Ishikawa (cell line): Measurements from ENCODE around the gene TTPAL.

Experiments used
- CEBPB ChIP-seq: IDR thresholded peaks from 2 replicates; pipeline ENCODE4 v1.6.1; 2012
- CREB1 ChIP-seq: IDR thresholded peaks from 2 replicates; pipeline ENCODE4 v1.6.1; 2012; ENCODE audit warnings: low read depth
- EGR1 ChIP-seq: IDR thresholded peaks from 2 replicates; pipeline ENCODE4 v1.6.1; 2012
- EP300 ChIP-seq: IDR thresholded peaks from 2 replicates; pipeline ENCODE4 v1.6.1; 2012; ENCODE audit warnings: borderline replicate concordance
- FOXM1 ChIP-seq: IDR thresholded peaks from 2 replicates; pipeline ENCODE4 v1.6.1; 2012; ENCODE audit warnings: low read depth, borderline replicate concordance
- NFIC ChIP-seq: IDR thresholded peaks from 2 replicates; pipeline ENCODE4 v1.6.1; 2012
- RAD21 ChIP-seq: IDR thresholded peaks from 2 replicates; pipeline ENCODE4 v1.6.1; 2012; ENCODE audit warnings: low read depth
- TAF1 ChIP-seq: IDR thresholded peaks from 2 replicates; pipeline ENCODE4 v1.6.1; 2012; ENCODE audit warnings: low read depth, mild to moderate bottlenecking
- TCF12 ChIP-seq: IDR thresholded peaks from 2 replicates; pipeline ENCODE4 v1.6.1; 2012; ENCODE audit warnings: low read depth
- TEAD4 ChIP-seq: IDR thresholded peaks from 2 replicates; pipeline ENCODE4 v1.6.1; 2012
- YY1 ChIP-seq: IDR thresholded peaks from 2 replicates; pipeline ENCODE4 v1.6.1; 2012; ENCODE audit warnings: low read depth
- ZBTB7A ChIP-seq: IDR thresholded peaks from 2 replicates; pipeline ENCODE4 v1.6.1; 2012; ENCODE audit warnings: low read depth
- TF ChIP-seq, protein P1 (sequence below): IDR thresholded peaks from 2 replicates; pipeline ENCODE4 v1.6.1; 2012
- TF ChIP-seq, protein P2 (sequence below): IDR thresholded peaks from 2 replicates; pipeline ENCODE4 v1.6.1; 2012
- TF ChIP-seq, protein P3 (sequence below): IDR thresholded peaks from 2 replicates; pipeline ENCODE4 v1.6.1; 2012; ENCODE audit warnings: low read depth, mild to moderate bottlenecking

TTPAL gene

DNA sequence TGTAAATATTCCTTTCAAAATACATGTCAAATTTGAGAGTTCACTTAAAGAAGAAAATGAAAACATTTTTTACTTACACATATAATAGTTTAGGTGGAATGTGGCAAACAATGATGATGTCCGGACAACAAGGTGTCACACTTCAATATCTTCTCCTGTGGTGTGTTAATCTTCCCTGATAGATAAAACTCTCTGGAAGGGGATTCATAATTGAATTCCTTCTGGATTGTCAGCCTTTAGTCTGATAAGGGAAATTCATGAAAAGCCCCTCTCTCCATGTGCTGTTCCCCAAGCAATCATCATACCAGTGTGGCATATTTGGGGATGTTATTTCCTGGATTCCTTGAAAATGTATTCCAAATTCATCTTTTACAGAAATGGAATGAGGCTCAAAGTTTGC lies 47.2 kb downstream of the TTPAL start:
- TF ChIP-seq NFIC, result no peak
- TF ChIP-seq, protein P1, sequence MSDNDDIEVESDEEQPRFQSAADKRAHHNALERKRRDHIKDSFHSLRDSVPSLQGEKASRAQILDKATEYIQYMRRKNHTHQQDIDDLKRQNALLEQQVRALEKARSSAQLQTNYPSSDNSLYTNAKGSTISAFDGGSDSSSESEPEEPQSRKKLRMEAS, result no peak
- TF ChIP-seq EP300, result no peak
- TF ChIP-seq TAF1, result no peak
- TF ChIP-seq, protein P2, sequence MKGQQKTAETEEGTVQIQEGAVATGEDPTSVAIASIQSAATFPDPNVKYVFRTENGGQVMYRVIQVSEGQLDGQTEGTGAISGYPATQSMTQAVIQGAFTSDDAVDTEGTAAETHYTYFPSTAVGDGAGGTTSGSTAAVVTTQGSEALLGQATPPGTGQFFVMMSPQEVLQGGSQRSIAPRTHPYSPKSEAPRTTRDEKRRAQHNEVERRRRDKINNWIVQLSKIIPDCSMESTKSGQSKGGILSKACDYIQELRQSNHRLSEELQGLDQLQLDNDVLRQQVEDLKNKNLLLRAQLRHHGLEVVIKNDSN, result no peak
- TF ChIP-seq CEBPB, result no peak
- no peak for TF ChIP-seq TEAD4
- no peak for TF ChIP-seq EGR1
- TF ChIP-seq RAD21, result no peak
- TF ChIP-seq TCF12, result no peak
- no peak for TF ChIP-seq CREB1
- TF ChIP-seq FOXM1, result no peak
- TF ChIP-seq, protein P3, sequence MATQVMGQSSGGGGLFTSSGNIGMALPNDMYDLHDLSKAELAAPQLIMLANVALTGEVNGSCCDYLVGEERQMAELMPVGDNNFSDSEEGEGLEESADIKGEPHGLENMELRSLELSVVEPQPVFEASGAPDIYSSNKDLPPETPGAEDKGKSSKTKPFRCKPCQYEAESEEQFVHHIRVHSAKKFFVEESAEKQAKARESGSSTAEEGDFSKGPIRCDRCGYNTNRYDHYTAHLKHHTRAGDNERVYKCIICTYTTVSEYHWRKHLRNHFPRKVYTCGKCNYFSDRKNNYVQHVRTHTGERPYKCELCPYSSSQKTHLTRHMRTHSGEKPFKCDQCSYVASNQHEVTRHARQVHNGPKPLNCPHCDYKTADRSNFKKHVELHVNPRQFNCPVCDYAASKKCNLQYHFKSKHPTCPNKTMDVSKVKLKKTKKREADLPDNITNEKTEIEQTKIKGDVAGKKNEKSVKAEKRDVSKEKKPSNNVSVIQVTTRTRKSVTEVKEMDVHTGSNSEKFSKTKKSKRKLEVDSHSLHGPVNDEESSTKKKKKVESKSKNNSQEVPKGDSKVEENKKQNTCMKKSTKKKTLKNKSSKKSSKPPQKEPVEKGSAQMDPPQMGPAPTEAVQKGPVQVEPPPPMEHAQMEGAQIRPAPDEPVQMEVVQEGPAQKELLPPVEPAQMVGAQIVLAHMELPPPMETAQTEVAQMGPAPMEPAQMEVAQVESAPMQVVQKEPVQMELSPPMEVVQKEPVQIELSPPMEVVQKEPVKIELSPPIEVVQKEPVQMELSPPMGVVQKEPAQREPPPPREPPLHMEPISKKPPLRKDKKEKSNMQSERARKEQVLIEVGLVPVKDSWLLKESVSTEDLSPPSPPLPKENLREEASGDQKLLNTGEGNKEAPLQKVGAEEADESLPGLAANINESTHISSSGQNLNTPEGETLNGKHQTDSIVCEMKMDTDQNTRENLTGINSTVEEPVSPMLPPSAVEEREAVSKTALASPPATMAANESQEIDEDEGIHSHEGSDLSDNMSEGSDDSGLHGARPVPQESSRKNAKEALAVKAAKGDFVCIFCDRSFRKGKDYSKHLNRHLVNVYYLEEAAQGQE, result no peak
- TF ChIP-seq YY1, result no peak
- TF ChIP-seq ZBTB7A, result no peak

DNA sequence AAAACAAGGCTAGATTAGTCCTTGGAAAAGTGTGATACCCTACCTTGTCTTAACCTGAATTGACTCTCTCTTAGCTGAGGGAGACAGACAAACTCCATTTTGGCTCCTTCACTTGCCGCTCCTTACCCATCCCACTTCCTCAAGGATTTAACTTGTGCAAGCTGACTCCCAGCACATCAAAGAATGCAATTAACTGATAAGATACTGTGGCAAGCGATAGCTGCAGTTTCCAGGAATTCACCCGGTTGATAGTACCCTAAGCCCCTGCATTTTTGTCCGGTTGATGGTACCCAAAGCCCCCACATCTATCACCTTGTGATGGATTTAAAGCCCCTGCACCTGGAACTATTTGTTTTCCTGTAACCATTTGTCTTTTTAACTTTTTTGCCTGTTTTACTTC lies 48.1 kb downstream of the TTPAL start:
- TF ChIP-seq CREB1, result no peak
- TF ChIP-seq EP300, result no peak
- TF ChIP-seq TCF12, result no peak
- no peak for TF ChIP-seq FOXM1
- no peak for TF ChIP-seq TAF1
- TF ChIP-seq CEBPB, result no peak
- no peak for TF ChIP-seq YY1
- TF ChIP-seq RAD21, result no peak
- TF ChIP-seq ZBTB7A, result no peak
- TF ChIP-seq NFIC, result no peak
- TF ChIP-seq, protein P2, result no peak
- TF ChIP-seq EGR1, result no peak
- no peak for TF ChIP-seq TEAD4
- TF ChIP-seq, protein P1, result no peak
- TF ChIP-seq, protein P3, result no peak

DNA sequence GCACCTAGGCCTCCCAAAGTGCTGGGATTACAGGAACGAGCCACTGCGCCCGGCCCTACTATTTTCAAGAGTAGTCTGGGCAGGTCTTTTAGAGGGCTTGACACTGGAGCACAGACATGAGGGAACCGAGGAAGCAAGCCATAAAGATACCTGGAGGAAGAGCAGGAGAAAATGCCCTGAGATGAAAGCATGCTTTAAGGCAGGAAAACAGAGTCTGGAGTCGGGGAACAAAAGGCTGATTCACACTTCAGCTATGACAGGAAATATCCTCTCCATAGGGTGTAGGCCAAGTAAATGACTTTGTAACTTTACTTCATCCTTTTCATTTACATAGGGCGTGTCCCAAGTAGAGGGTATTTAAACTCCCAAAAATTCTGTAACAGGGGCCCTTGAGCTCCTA lies 50.5 kb downstream of the TTPAL start:
- TF ChIP-seq FOXM1 (no peak), YY1 (no peak), TEAD4 (no peak), ZBTB7A (no peak), NFIC (no peak), CEBPB (no peak), TAF1 (no peak)
- TF ChIP-seq, protein P1, result no peak
- TF ChIP-seq, protein P3, result no peak

DNA sequence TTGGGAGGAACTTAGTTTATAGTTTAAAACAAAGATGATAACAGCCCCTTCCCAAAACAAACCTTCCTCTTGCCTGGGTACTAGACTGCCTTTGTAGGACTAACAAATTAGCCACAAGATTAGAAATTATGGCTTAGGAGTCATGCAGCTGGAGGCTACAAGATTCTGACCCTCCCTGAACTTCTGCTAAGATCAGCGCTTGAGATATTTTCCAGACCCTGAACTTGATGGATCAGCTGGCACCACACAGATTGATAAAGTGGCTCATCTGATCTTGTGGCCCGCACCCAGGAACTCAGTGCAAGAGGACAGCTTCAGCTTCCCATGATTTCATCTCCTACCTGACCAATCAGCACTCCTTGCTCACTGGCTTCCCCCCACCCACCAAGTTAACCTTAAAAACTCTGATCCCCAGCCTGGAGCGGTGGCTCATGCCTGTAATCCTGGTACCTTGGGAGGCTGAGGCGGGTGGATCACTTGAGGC lies 52.1 kb downstream of the TTPAL start:
- TF ChIP-seq RAD21 (no peak), YY1 (no peak), FOXM1 (no peak)
